ENCODE measurements around the gene RABGAP1L.

RABGAP1L gene

DNA sequence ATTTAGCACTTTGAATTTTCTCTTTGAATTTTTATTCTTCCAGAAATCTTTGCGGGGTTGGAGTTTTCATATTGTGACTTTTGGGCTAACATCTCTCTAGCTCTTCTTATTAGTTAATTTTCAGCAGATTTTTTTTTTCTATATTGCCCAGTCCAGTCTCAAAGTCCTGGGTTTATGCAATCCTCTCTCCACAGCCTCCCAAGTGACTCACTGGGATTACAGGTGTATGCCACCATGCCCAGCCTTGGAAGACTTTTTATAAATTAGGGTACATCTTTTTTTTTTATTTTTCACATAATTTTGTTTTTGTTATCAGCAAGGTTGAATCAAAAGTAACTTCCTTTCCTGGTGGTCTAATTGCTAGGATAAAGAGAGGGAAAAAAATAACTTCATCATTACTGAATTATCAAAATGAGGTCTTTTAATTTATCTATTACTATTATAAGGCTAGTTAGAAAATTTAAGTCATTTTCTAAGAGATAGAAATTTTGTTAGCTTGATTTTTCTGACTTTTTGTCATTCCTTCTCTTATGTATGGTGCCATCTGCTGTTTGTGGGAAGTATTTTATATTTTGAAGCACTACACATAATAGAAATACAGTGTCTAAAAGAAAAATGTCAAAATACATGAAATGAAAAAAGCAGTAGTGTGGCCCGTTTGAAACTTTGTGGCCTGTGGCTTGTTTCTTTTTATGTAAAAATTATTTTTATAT is 567.0 kb downstream of the RABGAP1L start:
- Mint-ChIP-seq H3K9me3 (no peaks in the 10 kb centered on the region), H3K4me1 (ENCODE audit: low read depth) (no peaks in the 10 kb centered on the region), H3K36me3 (ENCODE audit: low read depth) (no peaks in the 10 kb centered on the region), H3K27ac (no peak overlapping the region), H3K4me3 (no peak overlapping the region), H3K27me3 (ENCODE audit: low read depth) (no peaks in the 10 kb centered on the region)

DNA sequence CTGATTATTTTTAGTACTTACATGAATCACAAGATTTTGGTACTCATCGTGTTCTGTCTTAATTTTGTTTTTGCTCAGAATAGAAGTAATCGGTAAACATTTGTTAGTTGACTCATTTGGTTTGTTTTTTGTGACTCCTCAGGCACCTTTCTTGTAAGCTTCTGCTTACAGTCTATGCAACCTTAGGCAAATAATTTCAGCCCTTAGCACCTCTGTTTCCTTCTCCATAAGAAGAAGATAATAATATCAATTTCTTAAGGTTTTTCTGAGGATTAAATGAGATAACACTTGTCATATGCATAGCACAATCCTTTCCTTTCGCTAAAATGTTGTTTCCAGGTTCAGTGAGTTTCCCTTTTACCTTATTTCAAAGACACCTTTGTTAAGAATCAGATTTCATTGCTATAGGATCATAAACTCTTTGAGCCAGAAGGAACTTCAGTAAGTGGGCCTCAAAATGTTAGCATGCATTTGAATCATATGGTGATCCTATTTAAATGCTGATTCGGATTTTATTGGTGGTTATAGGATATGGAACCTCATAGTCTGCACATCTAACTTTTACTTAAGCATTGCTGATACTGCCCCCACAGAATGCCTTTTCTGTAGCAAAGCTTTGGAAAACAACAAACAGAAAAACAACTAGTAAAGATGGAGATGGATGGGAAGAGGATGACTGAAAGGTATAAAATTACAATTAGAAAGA is 567.7 kb downstream of the RABGAP1L start:
- Mint-ChIP-seq H3K27me3 (ENCODE audit: low read depth) (no peaks in the 10 kb centered on the region), H3K4me1 (ENCODE audit: low read depth) (no peaks in the 10 kb centered on the region), H3K4me3 (no peak overlapping the region), H3K9me3 (no peaks in the 10 kb centered on the region), H3K36me3 (ENCODE audit: low read depth) (no peaks in the 10 kb centered on the region), H3K27ac (no peak overlapping the region)

GRCh38 chr1:174734270-174734669 is 575.0 kb downstream of the RABGAP1L start:
- H3K4me3 Mint-ChIP-seq: no peak overlapping the region

GRCh38 chr1:174736831-174737230 is 577.5 kb downstream of the RABGAP1L start:
- no peak overlapping the region for H3K27ac Mint-ChIP-seq
- no peaks in the 10 kb centered on the region for H3K4me1 Mint-ChIP-seq (ENCODE audit: low read depth)
- H3K4me3 Mint-ChIP-seq: no peak overlapping the region
- no peaks in the 10 kb centered on the region for H3K9me3 Mint-ChIP-seq
- H3K36me3 Mint-ChIP-seq (ENCODE audit: low read depth): no peaks in the 10 kb centered on the region
- peaks cover 4% of the 10 kb centered on the region for H3K27me3 Mint-ChIP-seq (ENCODE audit: low read depth)

More at GRCh38 chr1:174734270-174734669, 575.0 kb downstream of the RABGAP1L start:
- no peaks in the 10 kb centered on the region for H3K36me3 Mint-ChIP-seq (ENCODE audit: low read depth)
- no peaks in the 10 kb centered on the region for H3K9me3 Mint-ChIP-seq
- H3K4me1 Mint-ChIP-seq (ENCODE audit: low read depth): no peaks in the 10 kb centered on the region
- H3K27me3 Mint-ChIP-seq (ENCODE audit: low read depth): peaks cover 4% of the 10 kb centered on the region
- no peak overlapping the region for H3K27ac Mint-ChIP-seq

GRCh38 chr1:174740249-174740968 is 581.1 kb downstream of the RABGAP1L start:
- H3K27me3 Mint-ChIP-seq (ENCODE audit: low read depth): peaks cover 4% of the 10 kb centered on the region
- H3K27ac Mint-ChIP-seq: no peak overlapping the region
- H3K4me1 Mint-ChIP-seq (ENCODE audit: low read depth): no peaks in the 10 kb centered on the region
- H3K4me3 Mint-ChIP-seq: no peak overlapping the region
- no peaks in the 10 kb centered on the region for H3K36me3 Mint-ChIP-seq (ENCODE audit: low read depth)
- no peaks in the 10 kb centered on the region for H3K9me3 Mint-ChIP-seq

DNA sequence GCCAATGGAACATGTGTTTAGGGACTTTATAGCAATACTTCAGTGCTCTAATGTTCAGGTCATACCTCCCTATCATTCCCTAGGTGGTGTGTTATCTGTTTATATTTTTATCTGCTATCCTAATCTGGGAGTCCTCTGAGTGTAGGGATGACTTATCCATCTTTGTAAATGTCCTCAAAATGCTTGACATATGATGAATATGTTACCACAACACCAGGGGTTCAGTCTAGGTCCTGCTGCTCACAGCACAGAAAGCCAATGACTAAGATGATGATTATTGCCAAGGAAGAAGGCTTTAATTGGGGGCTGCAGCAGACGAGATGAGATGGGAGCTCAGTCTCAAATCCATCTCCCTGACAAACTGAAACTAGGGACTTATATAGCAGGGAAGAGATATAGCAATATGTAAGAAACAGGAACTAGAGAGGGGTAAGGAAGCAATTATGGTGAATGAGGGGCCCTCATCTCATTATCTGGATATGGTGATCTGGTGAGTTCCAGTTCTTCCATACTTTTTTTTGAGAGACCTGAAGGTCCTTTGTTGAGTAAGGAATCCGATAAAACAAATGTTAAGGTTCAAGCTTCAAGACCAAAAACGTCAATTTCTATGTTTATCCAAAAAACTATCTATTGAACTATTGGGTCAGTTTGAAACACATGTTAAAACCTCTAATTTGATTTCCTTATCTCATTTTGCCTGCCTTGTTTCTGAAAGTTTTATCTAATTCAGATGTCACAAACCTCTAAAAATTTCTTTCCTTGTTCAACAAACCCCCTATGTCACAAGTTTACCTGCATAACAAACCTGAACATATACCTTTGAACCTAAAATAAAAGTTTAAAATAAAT is 583.7 kb downstream of the RABGAP1L start:
- no peak overlapping the region for H3K27ac Mint-ChIP-seq
- peaks cover 4% of the 10 kb centered on the region for H3K27me3 Mint-ChIP-seq (ENCODE audit: low read depth)
- H3K36me3 Mint-ChIP-seq (ENCODE audit: low read depth): no peaks in the 10 kb centered on the region
- no peak overlapping the region for H3K4me3 Mint-ChIP-seq
- no peaks in the 10 kb centered on the region for H3K9me3 Mint-ChIP-seq
- no peaks in the 10 kb centered on the region for H3K4me1 Mint-ChIP-seq (ENCODE audit: low read depth)

- Mint-ChIP-seq H3K36me3 (ENCODE audit: low read depth) (no peaks in the 10 kb centered on the region), H3K9me3 (no peaks in the 10 kb centered on the region), H3K27ac (no peak overlapping the region), H3K27me3 (ENCODE audit: low read depth) (peaks cover under 1% of the 10 kb centered on the region), H3K4me1 (ENCODE audit: low read depth) (no peaks in the 10 kb centered on the region), H3K4me3 (no peak overlapping the region)
Measured at GRCh38 chr1:174743654-174744561, 584.6 kb downstream of the RABGAP1L start.

DNA sequence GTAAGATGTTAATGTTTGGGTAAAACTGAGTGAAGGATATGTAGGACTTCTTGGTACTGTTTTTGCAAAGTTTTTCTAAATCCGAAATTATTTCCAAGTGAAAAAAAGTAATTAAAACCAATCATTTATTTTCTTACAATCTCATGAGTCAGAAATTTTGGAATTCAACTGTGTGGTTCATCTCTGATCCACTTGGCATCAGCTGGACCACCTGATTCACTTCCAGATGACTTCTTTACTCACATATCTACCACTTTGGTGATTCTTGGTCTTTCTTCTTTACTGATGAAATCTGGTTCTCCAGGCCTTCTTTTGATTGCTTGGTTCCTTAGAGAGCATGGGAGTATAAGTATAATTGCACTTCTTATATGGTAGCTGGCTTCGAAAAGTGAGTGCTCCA is 585.6 kb downstream of the RABGAP1L start:
- Mint-ChIP-seq H3K36me3 (ENCODE audit: low read depth) (no peaks in the 10 kb centered on the region), H3K4me1 (ENCODE audit: low read depth) (no peaks in the 10 kb centered on the region), H3K27me3 (ENCODE audit: low read depth) (no peaks in the 10 kb centered on the region), H3K4me3 (no peak overlapping the region), H3K9me3 (no peaks in the 10 kb centered on the region), H3K27ac (no peak overlapping the region)

- H3K27ac Mint-ChIP-seq: no peak overlapping the region
- H3K36me3 Mint-ChIP-seq (ENCODE audit: low read depth): no peaks in the 10 kb centered on the region
- H3K9me3 Mint-ChIP-seq: no peaks in the 10 kb centered on the region
- H3K4me3 Mint-ChIP-seq: no peak overlapping the region
- no peaks in the 10 kb centered on the region for H3K27me3 Mint-ChIP-seq (ENCODE audit: low read depth)
- H3K4me1 Mint-ChIP-seq (ENCODE audit: low read depth): no peaks in the 10 kb centered on the region
Measured at GRCh38 chr1:174746024-174746808, 586.9 kb downstream of the RABGAP1L start.

DNA sequence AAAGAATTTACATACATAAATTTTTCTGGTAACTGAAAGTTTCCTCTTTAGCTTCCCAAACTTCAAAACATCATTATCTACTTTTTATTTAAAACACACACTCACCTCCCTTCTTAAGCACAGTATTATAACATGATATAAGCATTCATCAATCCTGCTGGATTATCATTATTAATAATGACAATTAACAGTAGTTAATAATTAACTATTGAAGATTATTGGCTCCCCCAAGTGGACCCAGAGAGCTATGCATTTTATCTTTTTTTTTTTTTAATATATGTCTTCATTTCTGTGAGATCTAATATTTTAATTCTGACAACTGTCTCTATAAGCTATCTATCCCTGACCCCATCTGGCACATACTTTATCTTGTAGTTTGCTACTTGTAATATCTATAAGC is 588.3 kb downstream of the RABGAP1L start:
- Mint-ChIP-seq H3K36me3 (ENCODE audit: low read depth) (no peaks in the 10 kb centered on the region), H3K27ac (no peak overlapping the region), H3K27me3 (ENCODE audit: low read depth) (no peaks in the 10 kb centered on the region), H3K4me1 (ENCODE audit: low read depth) (no peaks in the 10 kb centered on the region), H3K4me3 (no peak overlapping the region), H3K9me3 (no peaks in the 10 kb centered on the region)

GRCh38 chr1:174748586-174748985 is 589.3 kb downstream of the RABGAP1L start:
- no peaks in the 10 kb centered on the region for H3K9me3 Mint-ChIP-seq

DNA sequence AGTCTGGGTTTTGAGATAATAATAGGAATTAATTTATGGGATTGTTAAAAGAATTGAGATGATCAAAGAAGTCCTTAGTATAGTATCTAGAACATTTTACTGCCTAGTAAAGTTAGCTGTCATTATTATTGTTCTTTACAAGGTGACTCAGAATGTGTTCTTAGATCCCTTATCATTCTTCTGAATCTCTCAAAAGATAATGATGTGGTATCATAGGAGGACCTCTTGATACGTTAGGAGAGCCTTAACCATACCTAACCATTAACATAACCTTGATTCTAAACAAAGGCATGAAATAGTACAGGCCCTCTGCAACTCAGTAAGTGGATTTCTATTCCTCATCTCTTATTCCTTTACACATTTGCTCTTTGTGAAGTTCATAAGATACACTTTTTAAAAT is 593.8 kb downstream of the RABGAP1L start:
- Mint-ChIP-seq H3K36me3 (ENCODE audit: low read depth) (no peaks in the 10 kb centered on the region), H3K27ac (no peak overlapping the region), H3K9me3 (no peaks in the 10 kb centered on the region), H3K4me1 (ENCODE audit: low read depth) (no peaks in the 10 kb centered on the region), H3K27me3 (ENCODE audit: low read depth) (no peaks in the 10 kb centered on the region), H3K4me3 (no peak overlapping the region)

More at GRCh38 chr1:174748586-174748985, 589.3 kb downstream of the RABGAP1L start:
- no peaks in the 10 kb centered on the region for H3K36me3 Mint-ChIP-seq (ENCODE audit: low read depth)
- H3K4me3 Mint-ChIP-seq: no peak overlapping the region
- H3K4me1 Mint-ChIP-seq (ENCODE audit: low read depth): no peaks in the 10 kb centered on the region
- H3K27ac Mint-ChIP-seq: no peak overlapping the region
- H3K27me3 Mint-ChIP-seq (ENCODE audit: low read depth): no peaks in the 10 kb centered on the region

DNA sequence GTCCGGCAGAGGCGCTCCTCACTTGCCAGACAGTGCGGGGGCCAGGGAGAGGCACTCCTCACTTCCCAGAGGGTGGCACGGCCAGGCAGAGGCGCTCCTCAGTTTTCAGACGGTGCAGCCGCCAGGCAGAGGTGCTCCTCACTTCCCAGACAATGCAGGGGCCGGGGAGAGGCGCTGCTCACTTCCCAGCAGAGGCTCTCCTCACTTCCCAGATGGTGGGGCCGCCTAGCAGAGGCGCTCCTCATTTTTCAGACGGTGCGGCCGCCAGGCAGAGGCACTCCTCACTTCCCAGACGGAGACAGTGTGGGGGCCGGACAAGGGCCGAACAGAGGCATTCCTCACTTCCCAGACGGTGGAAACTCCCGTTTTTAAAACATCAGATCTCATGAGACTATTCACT is 602.0 kb downstream of the RABGAP1L start:
- H3K36me3 Mint-ChIP-seq (ENCODE audit: low read depth): no peaks in the 10 kb centered on the region
- H3K27me3 Mint-ChIP-seq (ENCODE audit: low read depth): no peaks in the 10 kb centered on the region
- H3K4me1 Mint-ChIP-seq (ENCODE audit: low read depth): no peaks in the 10 kb centered on the region
- H3K9me3 Mint-ChIP-seq: no peaks in the 10 kb centered on the region
- no peak overlapping the region for H3K4me3 Mint-ChIP-seq
- H3K27ac Mint-ChIP-seq: no peak overlapping the region

Data from T-helper 1 cell treated with Interleukin-12 subunit alpha and Interleukin-12 subunit beta and Interleukin-4 antibody, amounts not matched to agents 30 μg/mL and 1 μg/mL, for 36 hours (primary cell).